ENCODE measurements around the gene CKAP2L.

CKAP2L gene

DNA sequence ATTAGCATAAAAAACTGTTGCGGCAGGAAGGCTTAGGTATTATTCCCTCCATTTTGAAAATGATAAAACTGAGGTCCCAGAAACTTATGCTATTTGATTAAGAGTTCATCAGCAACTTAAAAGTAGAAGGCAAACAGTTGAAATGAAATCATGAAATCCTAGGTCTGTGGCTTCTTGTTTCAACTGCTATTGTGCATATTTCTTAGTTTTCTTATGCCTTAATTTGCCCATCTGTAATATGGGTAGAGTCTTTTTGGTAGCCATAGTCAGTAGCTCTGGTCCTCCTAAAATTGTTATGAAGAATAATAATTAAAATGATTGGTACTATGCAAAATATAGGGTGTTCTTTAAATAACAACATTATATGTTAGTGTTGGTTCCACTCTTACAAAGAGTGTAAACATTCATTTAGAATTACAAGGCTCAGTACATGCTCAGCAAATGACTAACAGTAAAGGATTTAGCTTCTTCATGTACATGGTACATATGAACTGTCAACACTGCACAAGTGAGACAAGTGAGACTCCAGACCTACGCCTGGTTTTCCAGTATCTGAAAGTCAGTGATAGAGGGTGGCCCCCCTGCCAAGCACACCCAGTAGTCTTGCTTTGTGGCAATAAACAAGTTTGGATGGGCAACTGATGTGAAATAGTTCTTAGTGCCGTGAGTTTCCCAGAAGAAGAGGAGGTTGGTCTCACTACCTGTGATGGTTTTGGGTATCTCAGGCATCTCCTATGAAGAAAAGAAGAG lies 10.3 kb upstream of the CKAP2L start:
- H3K27ac ChIP-seq (ENCODE audit: low read length), result no peak overlapping the region

DNA sequence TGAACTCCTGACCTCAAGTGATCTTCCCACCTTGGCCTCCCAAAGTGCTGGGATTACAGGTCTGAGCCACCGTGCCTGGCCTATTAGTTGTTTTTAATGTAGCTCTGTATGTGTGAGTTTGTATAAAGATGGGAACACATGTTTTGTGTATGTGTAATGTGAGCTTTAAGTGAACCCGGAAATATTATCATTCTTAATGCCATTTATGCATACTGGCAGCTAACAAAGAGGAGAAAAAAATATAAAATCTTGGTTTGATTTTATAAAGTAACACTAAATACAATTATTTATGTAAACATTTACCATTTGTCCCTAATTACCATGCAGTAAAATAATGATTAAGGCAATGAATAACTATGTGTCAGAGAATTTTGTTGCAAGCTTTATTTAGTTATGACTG lies 9.1 kb upstream of the CKAP2L start:
- H3K4me3 ChIP-seq (ENCODE audit: low read depth in 1 of 2, low read length in 2 of 2), result no peak overlapping the region
- no peaks in the 10 kb centered on the region for H3K36me3 ChIP-seq (ENCODE audit: control insufficient read depth in 1 of 2, insufficient read depth in 2 of 2, low read length in 2 of 2)
- H3K27ac ChIP-seq (ENCODE audit: low read length), result no peak overlapping the region

More for the DNA sequence above, 10.3 kb upstream of the CKAP2L start:
- H3K4me3 ChIP-seq (ENCODE audit: low read depth in 1 of 2, low read length in 2 of 2), result no peak overlapping the region
- no peaks in the 10 kb centered on the region for H3K9me3 ChIP-seq (ENCODE audit: control insufficient read depth in 1 of 2, low read length in 2 of 2)
- H3K36me3 ChIP-seq (ENCODE audit: control insufficient read depth in 1 of 2, insufficient read depth in 2 of 2, low read length in 2 of 2), result no peaks in the 10 kb centered on the region
- no peaks in the 10 kb centered on the region for H3K4me1 ChIP-seq (ENCODE audit: control insufficient read depth in 1 of 2, insufficient read depth in 2 of 2, low read length in 2 of 2)
- H3K27me3 ChIP-seq (ENCODE audit: low read depth, low read length), result no peaks in the 10 kb centered on the region

DNA sequence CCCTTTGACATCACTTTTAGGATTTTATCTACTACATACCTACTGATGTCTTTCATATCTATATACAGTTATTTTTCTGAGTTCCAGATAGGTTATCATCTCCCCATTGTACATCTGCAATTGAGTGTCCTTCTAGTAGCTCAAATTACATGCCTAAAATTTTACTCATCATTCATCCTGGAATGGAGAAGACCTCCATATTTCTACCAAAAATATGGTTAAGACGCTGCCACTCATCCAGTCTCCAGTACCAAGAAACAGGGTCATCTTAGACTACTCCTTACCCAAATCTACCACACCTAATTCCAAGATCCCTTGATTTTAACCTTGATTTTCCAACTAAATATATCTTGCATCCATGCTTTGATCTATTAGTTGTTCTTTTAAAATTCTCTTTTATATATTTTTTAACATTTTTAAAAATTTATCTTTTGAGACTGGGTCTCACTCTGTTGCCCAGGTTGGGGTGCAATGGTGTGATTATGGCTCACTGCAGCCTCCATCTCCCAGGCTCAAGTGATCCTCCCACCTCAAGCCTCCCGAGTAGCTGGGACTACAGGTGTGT lies 8.6 kb upstream of the CKAP2L start:
- no peak overlapping the region for H3K27ac ChIP-seq (ENCODE audit: low read length)
- no peak overlapping the region for H3K4me3 ChIP-seq (ENCODE audit: low read depth in 1 of 2, low read length in 2 of 2)
- H3K36me3 ChIP-seq (ENCODE audit: control insufficient read depth in 1 of 2, insufficient read depth in 2 of 2, low read length in 2 of 2), result no peaks in the 10 kb centered on the region
- H3K9me3 ChIP-seq (ENCODE audit: control insufficient read depth in 1 of 2, low read length in 2 of 2), result no peaks in the 10 kb centered on the region
- no peaks in the 10 kb centered on the region for H3K27me3 ChIP-seq (ENCODE audit: low read depth, low read length)
- no peaks in the 10 kb centered on the region for H3K4me1 ChIP-seq (ENCODE audit: control insufficient read depth in 1 of 2, insufficient read depth in 2 of 2, low read length in 2 of 2)

More for the DNA sequence above, 9.1 kb upstream of the CKAP2L start:
- no peaks in the 10 kb centered on the region for H3K4me1 ChIP-seq (ENCODE audit: control insufficient read depth in 1 of 2, insufficient read depth in 2 of 2, low read length in 2 of 2)
- no peaks in the 10 kb centered on the region for H3K27me3 ChIP-seq (ENCODE audit: low read depth, low read length)
- H3K9me3 ChIP-seq (ENCODE audit: control insufficient read depth in 1 of 2, low read length in 2 of 2), result no peaks in the 10 kb centered on the region

DNA sequence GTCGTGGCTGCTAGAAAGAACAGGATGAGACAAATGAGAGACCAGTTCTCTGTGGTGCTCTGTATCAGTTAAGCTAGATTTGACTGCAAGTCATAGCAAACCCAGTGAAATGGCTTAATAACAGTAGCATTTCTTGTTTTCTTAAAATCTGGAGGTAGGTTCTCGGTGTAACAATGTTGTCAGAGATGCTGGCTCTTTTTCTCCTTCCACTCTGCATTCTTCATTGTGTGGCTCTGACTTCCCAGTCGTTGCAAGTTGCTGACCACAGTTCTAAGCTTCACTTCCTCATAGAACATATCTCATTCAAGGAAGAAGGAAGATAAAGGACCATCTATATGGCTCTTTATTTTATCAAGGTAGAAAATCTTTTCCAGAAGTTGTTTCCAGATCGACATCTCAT lies 7.9 kb upstream of the CKAP2L start:
- Histone ChIP-seq H3K4me1 (ENCODE audit: control insufficient read depth in 1 of 2, insufficient read depth in 2 of 2, low read length in 2 of 2) (no peaks in the 10 kb centered on the region), H3K27me3 (ENCODE audit: low read depth, low read length) (no peaks in the 10 kb centered on the region), H3K27ac (ENCODE audit: low read length) (no peak overlapping the region), H3K36me3 (ENCODE audit: control insufficient read depth in 1 of 2, insufficient read depth in 2 of 2, low read length in 2 of 2) (no peaks in the 10 kb centered on the region), H3K9me3 (ENCODE audit: control insufficient read depth in 1 of 2, low read length in 2 of 2) (no peaks in the 10 kb centered on the region), H3K4me3 (ENCODE audit: low read depth in 1 of 2, low read length in 2 of 2) (no peak overlapping the region)

DNA sequence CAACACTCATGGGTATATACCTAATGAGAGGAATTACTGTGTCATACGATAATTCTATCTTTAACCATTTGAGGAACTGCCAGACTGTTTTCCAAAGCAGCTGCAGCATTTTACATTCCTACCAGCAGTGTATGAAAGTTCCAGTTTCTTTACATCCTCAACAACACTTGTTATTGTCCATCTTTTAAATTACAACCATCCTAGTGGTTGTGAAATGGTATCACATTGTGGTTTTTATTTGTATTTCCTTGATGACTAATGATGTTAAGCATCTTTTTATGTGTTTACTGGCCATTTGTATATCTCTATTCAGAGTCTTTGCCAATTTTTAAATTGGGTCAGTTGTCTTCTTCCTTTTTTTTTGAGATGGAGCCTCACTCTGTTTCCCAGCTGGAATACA lies 4.0 kb upstream of the CKAP2L start:
- Histone ChIP-seq H3K27ac (ENCODE audit: low read length) (no peak overlapping the region), H3K9me3 (ENCODE audit: control insufficient read depth in 1 of 2, low read length in 2 of 2) (no peaks in the 10 kb centered on the region), H3K27me3 (ENCODE audit: low read depth, low read length) (no peaks in the 10 kb centered on the region), H3K4me3 (ENCODE audit: low read depth in 1 of 2, low read length in 2 of 2) (peak overlapping the region in 1 of 2 donors; percentile 38), H3K4me1 (ENCODE audit: control insufficient read depth in 1 of 2, insufficient read depth in 2 of 2, low read length in 2 of 2) (peaks cover 0 to 14% of the 10 kb centered on the region in 2 donors), H3K36me3 (ENCODE audit: control insufficient read depth in 1 of 2, insufficient read depth in 2 of 2, low read length in 2 of 2) (no peaks in the 10 kb centered on the region)

DNA sequence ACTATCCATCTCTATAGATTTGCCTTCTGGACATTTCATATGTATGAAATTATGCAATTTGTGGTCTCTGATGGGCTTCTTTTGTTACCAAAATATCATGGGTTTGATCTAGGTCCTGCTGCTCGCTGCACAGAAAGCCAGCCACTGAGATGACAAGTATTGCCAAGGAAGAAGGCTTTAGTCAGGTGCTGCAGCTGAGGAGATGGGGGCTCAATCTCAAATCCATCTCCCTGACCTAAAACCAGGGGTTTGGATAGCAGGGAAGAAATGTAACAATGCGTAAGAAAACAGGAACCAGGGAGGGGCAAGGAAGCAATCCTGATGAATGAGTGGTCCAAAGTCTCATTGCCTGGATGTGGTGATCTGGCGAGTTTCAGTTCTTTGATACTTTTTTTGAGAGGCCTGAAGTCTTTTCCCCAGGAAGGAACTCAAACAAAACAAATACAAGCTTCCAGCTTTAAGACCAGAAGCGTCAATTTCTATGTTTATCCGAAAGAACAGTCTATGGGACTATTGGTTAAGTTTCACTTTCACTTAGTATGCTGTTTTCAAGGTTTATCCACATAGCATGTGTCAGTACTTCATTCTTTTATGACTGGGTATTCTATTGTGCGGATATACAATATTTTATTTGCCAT lies 3.4 kb upstream of the CKAP2L start:
- Histone ChIP-seq H3K4me1 (ENCODE audit: control insufficient read depth in 1 of 2, insufficient read depth in 2 of 2, low read length in 2 of 2) (peaks cover 0 to 14% of the 10 kb centered on the region in 2 donors), H3K9me3 (ENCODE audit: control insufficient read depth in 1 of 2, low read length in 2 of 2) (no peaks in the 10 kb centered on the region), H3K36me3 (ENCODE audit: control insufficient read depth in 1 of 2, insufficient read depth in 2 of 2, low read length in 2 of 2) (no peaks in the 10 kb centered on the region), H3K27me3 (ENCODE audit: low read depth, low read length) (no peaks in the 10 kb centered on the region), H3K27ac (ENCODE audit: low read length) (no peak overlapping the region), H3K4me3 (ENCODE audit: low read depth in 1 of 2, low read length in 2 of 2) (peak overlapping the region in 1 of 2 donors; percentile 38)

DNA sequence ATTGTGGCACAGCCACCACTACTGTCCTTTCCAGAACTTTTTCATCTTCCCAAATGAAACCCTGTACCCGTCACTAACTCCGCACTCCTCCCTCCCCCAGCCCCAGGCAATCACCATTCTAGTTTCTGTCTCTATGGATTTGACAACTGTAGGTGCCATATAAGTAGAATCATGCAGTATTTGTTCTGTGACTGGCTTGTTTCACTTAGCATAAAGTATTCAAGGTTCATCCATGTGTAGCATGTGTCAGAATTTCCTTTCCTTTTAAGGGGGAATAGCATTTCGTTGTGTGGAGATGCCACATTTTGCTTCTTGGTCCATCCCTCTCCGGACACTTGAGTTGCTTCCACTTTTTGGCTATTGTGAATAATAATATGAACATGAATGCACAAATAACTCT lies 842 bp upstream of the CKAP2L start:
- Histone ChIP-seq H3K27me3 (ENCODE audit: low read depth, low read length) (no peaks in the 10 kb centered on the region), H3K36me3 (ENCODE audit: control insufficient read depth in 1 of 2, insufficient read depth in 2 of 2, low read length in 2 of 2) (no peaks in the 10 kb centered on the region)

DNA sequence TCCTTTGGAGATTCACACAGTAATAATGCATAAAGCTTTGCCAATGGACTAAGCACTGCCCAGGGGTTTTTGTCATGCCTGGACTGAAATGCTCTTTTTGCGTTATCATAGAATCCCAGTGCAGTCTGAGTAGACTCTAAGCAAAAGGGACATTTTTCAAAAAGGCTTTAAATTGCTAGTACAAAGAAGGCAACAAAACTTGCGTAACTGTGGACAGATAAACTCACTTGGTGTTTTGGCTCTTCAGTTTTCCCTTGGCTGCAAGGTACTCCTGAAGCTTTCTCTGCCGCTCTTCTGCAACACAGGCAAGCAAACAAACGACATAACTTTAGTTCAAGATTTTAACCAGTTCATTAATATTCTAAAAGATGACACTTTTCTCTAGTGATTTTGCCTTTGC lies 2.1 kb downstream of the CKAP2L start:
- Histone ChIP-seq H3K27ac (ENCODE audit: low read length) (no peak overlapping the region), H3K27me3 (ENCODE audit: low read depth, low read length) (no peaks in the 10 kb centered on the region)

More for the DNA sequence above, 842 bp upstream of the CKAP2L start:
- Histone ChIP-seq H3K9me3 (ENCODE audit: control insufficient read depth in 1 of 2, low read length in 2 of 2) (no peaks in the 10 kb centered on the region), H3K4me1 (ENCODE audit: control insufficient read depth in 1 of 2, insufficient read depth in 2 of 2, low read length in 2 of 2) (peaks cover 0 to 14% of the 10 kb centered on the region in 2 donors), H3K4me3 (ENCODE audit: low read depth in 1 of 2, low read length in 2 of 2) (peak overlapping the region; percentile 74 to 97), H3K27ac (ENCODE audit: low read length) (peak overlapping the region; percentile 43)

DNA sequence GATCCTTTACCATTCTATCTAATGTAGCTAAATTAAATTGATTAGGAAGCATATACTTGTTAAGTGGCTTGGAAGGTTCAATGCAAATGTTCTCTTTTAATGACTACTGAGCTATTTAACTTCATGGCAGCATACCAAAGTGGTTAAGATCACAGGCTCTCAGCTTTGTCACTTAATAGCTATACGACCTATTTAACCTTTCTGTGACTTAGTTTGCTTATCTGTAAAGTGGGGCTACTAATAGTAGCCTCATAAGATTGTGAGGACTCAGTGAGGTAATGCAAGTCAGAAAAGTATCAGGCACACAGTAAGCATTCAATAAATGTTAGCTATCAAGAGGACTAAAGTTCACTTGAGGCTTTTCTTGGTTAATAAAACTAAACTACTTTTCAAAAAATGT lies 4.3 kb downstream of the CKAP2L start:
- H3K4me1 ChIP-seq (ENCODE audit: control insufficient read depth in 1 of 2, insufficient read depth in 2 of 2, low read length in 2 of 2), result peaks cover 0 to 20% of the 10 kb centered on the region in 2 donors
- no peak overlapping the region for H3K4me3 ChIP-seq (ENCODE audit: low read depth in 1 of 2, low read length in 2 of 2)
- no peaks in the 10 kb centered on the region for H3K9me3 ChIP-seq (ENCODE audit: control insufficient read depth in 1 of 2, low read length in 2 of 2)
- no peaks in the 10 kb centered on the region for H3K27me3 ChIP-seq (ENCODE audit: low read depth, low read length)
- no peaks in the 10 kb centered on the region for H3K36me3 ChIP-seq (ENCODE audit: control insufficient read depth in 1 of 2, insufficient read depth in 2 of 2, low read length in 2 of 2)
- H3K27ac ChIP-seq (ENCODE audit: low read length), result no peak overlapping the region

More for the DNA sequence above, 2.1 kb downstream of the CKAP2L start:
- no peak overlapping the region for H3K4me3 ChIP-seq (ENCODE audit: low read depth in 1 of 2, low read length in 2 of 2)
- H3K9me3 ChIP-seq (ENCODE audit: control insufficient read depth in 1 of 2, low read length in 2 of 2), result no peaks in the 10 kb centered on the region
- peaks cover 0 to 20% of the 10 kb centered on the region in 2 donors for H3K4me1 ChIP-seq (ENCODE audit: control insufficient read depth in 1 of 2, insufficient read depth in 2 of 2, low read length in 2 of 2)
- no peaks in the 10 kb centered on the region for H3K36me3 ChIP-seq (ENCODE audit: control insufficient read depth in 1 of 2, insufficient read depth in 2 of 2, low read length in 2 of 2)

DNA sequence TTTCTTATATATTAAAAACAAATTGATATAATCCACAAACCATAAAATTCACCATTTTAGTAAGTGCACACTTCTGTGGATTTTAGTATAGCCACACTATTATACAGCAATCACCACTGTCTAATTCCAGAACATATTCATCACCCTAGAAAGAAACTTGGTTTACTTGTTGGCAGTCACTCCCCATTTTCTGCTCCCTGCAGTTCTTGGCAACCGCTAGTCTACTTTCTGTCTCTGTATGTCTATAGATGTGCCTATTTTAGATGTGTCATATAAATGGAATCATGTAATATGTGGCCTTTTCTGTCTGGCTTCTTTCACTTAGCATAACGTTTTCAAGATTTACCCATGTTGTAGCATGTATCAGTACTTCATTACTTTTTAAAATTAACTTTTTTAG lies 5.7 kb downstream of the CKAP2L start:
- Histone ChIP-seq H3K27me3 (ENCODE audit: low read depth, low read length) (no peaks in the 10 kb centered on the region), H3K36me3 (ENCODE audit: control insufficient read depth in 1 of 2, insufficient read depth in 2 of 2, low read length in 2 of 2) (no peaks in the 10 kb centered on the region), H3K9me3 (ENCODE audit: control insufficient read depth in 1 of 2, low read length in 2 of 2) (no peaks in the 10 kb centered on the region), H3K27ac (ENCODE audit: low read length) (no peak overlapping the region), H3K4me1 (ENCODE audit: control insufficient read depth in 1 of 2, insufficient read depth in 2 of 2, low read length in 2 of 2) (peaks cover 0 to 10% of the 10 kb centered on the region in 2 donors), H3K4me3 (ENCODE audit: low read depth in 1 of 2, low read length in 2 of 2) (no peak overlapping the region)

DNA sequence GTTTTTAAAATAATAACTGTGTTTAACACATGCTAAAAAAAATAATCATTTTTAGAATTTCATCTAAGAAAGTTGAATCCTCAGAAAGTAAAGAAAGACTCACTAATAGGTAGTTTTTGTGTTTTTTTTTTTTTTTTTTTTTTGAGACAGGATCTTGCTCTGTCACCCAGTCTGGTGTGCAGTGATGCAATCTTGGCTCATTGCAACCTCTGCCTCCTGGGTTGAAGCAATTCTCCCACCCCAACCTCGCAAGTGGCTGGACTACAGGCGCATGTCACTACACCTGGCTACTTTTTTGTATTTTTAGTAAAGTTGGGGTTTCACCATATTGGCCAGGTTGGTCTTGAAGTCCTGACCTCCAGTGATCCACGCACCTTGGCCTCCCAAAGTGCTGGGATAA lies 7.1 kb downstream of the CKAP2L start:
- no peak overlapping the region for H3K27ac ChIP-seq (ENCODE audit: low read length)
- H3K4me3 ChIP-seq (ENCODE audit: low read depth in 1 of 2, low read length in 2 of 2), result no peak overlapping the region
- H3K4me1 ChIP-seq (ENCODE audit: control insufficient read depth in 1 of 2, insufficient read depth in 2 of 2, low read length in 2 of 2), result peaks cover 0 to 8% of the 10 kb centered on the region in 2 donors
- no peaks in the 10 kb centered on the region for H3K36me3 ChIP-seq (ENCODE audit: control insufficient read depth in 1 of 2, insufficient read depth in 2 of 2, low read length in 2 of 2)
- no peaks in the 10 kb centered on the region for H3K27me3 ChIP-seq (ENCODE audit: low read depth, low read length)
- H3K9me3 ChIP-seq (ENCODE audit: control insufficient read depth in 1 of 2, low read length in 2 of 2), result no peaks in the 10 kb centered on the region
